NCI-H345 treated with DMSO at 0.1 percent for 48 hours (cell line): Measurements from ENCODE around the gene MAGOHB.
"Not testable (repeated sequence)": the region's sequence is repeated elsewhere in the genome, so short reads cannot be mapped to it uniquely, and the experiment has no call there.

ENCODE experiments used
- DNase-seq: peaks from one replicate; lab custom pipeline; 2025; ENCODE audit not compliant: unreplicated experiment; lab: John Stamatoyannopoulos, UW

Gene MAGOHB

GRCh38 chr12:10613349-10614055, at the start of gene MAGOHB:
TSS of gene MAGOHB (minus strand) at chr12:10613609. CDS start at chr12:10613532, 77 bp downstream.
- DNase-seq = peak; percentile 82

DNA sequence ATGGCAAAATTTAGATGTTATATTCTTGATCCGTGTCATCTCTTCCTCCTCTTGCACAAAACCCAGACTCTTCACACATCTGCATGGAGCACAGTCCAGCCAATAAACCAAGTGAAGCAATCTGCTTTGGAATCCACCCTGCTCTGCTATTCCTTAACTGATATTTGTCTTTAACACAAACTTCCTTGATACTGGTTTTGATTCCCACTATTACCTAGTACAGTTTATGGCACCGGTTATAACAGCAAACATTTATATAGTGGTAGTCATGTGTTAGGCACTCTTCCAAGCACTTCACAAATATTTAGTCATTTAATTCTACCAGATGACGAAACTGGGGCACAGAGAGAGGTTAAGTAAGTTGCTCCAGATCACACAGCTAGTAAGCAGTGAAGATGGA, 47.9 kb upstream of the MAGOHB start:
- DNase-seq = no peak

DNA sequence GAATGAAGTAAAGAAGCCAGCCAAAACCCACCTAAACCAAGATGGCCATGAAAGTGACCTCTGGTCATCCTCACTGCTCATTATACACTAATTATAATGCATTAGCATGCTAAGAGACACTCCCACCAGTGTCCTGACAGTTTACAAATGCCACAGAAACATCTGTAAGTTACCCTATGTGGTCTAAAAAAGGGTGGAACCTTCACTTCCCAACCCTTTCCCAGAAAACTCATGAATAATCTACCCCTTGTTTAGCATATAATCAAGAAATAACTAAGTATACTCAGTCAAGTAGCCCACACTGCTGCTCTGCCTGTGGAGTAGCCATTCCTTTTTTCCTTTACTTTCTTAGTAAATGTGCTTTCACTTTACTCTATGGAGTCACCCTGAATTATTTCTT, 40.6 kb upstream of the MAGOHB start:
- DNase-seq = no peak

DNA sequence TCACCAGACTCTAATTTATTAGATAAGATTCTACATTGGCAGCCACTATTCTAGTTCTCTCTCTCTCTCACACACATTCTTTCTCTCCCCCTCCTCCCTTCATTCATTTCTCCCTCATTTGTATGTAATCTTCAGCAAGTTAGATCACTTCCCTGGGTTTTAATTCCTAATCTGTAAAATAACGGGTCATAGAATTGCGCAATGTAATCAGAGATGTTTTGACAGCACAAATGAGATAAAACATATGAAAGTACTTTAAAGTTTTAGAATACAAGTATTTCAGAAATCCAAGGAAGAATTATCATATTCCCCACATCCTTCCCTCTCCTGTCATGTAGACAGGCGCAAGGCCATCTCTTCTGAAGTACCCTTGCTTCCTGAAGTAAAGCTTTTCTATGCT, 38.8 kb upstream of the MAGOHB start:
- DNase-seq = no peak

DNA sequence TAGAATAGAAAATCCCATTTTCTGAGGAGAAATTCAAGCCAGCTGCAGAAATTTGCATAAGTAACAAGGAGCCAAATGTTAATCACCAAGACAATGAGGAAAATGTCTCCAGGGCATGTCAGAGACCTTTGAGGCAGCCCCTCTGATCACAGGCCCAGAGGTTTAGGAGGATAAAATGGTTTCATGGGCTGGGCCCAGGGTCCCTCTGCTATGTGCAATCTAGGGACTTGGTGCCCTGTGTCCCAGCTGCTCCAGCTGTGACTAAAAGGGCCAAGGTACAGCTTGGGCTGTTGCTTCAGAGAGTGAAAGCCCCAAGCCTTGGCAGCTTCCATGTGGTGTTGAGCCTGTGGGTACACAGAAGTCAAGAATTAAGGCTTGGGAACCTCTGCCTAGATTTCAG, 33.2 kb upstream of the MAGOHB start:
- DNase-seq = not testable (repeated sequence)

GRCh38 chr12:10645910-10646309, 32.5 kb upstream of the MAGOHB start:
- no peak for DNase-seq

DNA sequence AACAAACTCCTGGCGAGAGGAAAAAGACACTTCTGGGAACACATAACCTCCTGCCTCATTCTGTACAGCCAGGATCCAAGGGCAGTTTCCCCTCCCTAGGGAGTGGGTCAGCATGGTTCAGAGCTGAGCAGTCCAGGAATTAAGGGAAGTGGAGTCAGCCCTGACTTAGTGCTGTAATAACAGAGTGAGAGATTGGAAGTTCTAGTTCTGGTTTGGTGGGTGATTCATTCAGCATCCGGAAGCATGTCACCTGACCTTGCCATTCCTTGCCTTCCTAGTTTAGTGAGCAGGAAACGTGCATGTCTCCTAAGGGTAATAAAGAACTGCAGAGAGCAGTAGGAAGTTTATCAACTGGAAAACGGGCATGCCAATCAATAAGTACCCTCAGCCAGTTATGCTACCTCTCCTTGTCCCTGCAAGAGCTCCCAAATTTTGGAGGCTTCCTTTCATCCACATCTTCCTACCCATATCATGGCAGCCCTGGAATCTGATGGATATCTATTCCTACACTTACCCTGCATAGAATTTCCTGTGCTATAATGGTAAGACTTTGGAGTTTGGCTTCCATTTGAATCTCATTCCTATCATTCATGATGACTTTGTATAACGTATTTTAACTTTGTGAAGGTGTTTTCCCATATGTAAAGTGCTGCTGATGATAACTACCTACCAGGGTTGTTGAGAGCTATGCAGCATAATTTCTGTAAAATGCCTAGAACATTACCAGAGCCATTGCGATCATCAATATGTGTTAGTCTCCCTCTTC, 28.5 kb upstream of the MAGOHB start:
- DNase-seq = no peak

- no peak for DNase-seq
Measured at GRCh38 chr12:10638728-10639127, 25.3 kb upstream of the MAGOHB start.

GRCh38 chr12:10636611-10637010, 23.2 kb upstream of the MAGOHB start:
- no peak for DNase-seq

DNA sequence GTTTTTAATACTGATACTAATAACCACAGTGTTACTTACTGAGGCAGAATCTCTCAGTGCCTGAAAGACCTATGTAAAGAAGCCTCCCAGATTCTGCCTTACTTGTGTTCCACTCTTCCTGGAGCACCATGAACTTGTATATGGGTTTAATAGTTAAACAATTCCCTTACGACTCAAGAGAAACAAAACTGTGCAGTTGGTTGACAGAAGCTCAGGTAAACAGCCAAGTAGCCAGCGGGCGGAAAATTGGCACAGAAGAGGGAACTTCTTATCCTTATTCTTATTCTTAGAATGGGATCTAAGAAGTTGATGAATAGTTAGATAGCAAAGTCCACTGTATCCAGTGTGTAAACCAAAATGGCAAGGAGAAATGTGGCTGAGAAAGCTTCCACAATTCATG, 22.7 kb upstream of the MAGOHB start:
- no peak for DNase-seq

GRCh38 chr12:10635306-10635705, 21.9 kb upstream of the MAGOHB start:
- DNase-seq = no peak

DNA sequence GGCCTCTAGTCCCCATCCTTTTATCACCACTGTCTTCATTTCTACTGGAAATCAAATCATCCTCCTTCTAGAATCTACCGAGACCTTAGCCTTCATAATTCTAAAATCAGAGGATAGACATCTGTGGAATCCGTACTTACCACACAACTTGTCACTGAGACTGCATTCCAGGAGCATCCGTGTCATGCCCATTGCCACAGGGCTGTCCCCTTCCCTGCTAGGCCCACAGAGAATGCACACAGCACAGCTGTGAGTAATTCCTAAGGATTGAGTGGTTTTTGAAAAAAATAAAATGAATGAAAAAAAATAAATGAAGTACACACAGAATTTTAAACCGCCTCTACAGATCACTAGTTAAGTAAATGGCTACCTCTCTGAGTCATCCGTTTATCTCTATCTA, 21.0 kb upstream of the MAGOHB start:
- DNase-seq = no peak

DNA sequence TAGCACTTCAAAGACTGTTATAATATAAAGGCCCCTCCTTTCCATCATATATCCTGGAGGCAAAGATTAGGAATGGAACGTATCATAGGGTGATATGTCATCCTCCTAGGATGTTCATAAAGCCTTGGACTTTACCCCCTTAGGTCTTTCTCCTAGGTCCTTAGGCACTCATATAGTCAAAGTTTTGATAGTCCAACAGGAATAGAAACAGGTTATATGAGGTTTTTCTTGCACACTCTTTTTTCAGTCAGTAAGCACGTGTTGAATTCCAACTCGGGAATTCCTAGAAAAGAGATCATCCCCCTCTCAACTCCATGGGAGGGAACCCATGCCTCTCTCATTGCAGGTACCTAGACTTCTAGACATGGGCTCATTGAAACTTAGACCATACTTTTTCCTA, 20.1 kb upstream of the MAGOHB start:
- no peak for DNase-seq

DNA sequence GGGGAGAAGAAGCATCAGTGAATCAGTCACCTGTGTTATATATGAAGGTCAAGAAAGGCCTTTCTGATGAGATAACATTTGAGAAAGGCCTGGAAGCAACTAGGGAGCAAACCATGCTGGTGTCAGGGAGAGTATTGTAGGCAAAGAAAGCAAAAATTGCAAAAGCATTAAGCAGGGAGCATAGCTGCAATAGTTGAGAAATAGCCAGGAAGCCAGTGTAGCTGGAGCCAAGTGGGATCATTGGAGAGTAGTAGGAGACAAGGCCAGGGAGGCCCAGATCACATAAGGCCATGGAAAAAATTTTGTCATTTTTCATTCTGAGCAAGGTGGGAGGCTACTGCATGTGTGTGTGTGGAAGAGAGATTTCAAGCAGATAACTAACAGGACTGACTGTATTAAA, 18.8 kb upstream of the MAGOHB start:
- DNase-seq = no peak

DNA sequence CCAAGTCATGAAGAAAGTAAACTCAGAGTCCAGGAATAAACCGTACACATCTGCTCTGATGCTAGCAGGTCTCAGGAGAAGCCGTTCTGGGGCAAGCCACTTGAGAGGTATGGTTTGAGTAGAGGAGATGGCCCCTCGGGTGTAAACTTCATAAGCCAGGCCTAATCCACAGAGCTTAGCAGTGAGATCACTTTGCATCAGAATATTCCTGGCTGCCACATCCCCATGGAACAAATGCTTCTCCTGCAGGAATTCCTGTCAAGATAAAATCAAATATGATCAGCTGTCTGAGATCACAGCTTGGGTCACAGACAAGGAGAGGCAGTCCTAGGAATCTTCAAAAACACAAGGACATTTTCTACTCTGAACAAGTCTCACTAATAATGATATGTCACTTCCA, 11.2 kb upstream of the MAGOHB start:
- no peak for DNase-seq

DNA sequence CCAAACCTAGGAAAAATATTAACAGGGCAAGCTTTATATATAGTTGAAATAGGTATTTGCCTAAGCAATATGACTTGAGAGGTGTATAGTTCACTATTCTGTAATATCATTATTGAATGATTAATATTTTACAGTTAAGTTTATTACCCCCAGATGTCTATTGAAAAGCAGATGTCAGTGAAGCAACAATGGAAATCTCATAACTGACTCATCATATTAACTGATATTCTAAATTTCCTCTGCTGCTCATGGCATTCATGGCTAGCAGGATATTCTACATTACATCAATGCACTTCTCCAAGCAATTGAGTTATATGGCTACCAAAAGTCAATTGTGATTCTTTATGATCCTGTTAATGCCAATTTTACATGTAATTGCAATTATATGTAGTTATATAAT, 9.7 kb upstream of the MAGOHB start:
- no peak for DNase-seq

DNA sequence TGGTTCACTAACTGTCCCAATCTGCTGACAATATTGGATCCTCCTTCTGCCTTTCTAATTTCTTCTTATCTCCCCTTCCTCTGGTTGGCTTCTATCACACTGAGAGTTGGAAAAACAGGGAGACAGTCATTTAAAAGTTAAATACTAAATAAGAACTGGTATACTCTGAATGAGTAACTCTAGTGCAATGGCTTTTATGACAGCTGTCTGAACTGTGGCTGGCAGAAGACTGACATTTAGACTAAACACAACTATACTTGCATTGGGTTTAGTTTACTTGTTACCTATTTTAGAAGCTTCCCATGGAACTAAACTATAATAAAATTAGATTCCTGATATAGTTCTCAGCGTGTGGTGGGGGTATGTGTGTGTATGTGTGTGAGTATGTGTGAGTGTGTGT, 7.9 kb upstream of the MAGOHB start:
- DNase-seq = no peak

DNA sequence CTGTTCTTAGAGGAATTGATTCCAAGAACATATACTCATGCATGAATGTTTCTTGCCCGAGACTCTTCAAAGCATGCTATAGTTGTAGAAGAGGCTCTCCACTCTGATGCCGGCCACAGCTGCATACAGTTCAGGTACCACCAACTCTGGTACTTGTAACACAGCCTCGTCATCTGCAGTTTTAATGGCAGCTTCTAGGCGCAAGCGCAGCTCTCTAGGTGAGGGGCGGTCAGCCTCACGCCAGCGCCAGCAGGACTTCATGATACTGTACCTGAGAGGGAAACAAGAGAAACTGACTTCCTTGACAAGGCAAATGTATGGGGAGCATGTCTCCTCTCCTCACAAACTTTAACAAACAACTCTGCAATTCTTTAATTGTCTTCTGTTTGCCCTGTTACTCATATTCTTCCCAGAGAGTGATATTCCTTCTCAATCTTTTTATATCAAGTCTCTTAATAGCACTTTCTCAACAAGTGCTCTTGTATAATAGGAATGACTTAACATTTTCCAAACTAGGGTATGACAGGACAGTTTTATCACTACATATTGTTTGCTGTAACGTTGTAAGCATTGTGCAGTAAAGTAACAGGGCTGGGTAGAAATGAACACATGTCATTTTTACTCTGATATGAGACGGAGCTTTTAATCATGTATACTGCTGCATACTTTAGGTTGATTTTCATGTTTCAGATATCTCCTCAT, 6.8 kb upstream of the MAGOHB start:
- no peak for DNase-seq

DNA sequence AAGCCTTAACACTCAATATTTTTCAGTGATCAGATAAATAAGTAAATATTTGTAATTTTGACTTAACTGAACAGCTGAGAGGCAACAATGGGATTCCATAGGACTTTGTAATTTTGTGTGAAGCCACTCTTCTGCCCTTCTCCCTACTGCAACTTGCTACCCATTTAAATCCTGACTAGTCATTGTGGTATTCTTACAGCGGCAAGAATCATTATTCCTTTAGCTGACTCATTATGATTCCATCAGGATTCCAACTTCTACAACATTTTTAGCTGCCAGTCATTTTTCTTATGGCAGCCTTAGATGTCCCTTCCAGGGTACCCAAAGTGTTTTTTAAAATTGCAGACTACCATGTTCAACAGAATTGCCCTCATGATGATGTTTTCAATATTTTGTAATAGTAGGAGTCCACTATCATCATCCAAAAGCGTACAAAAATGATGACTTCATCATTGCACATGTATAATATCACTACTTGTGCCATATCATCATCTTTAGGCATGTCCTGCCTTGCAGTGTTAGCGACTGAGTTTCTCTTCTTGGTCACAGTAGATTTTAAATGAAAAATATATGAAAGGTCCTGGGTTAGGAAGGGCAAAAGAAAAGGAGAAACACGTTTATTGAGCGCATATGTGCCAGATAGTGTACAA, 5.1 kb upstream of the MAGOHB start:
- no peak for DNase-seq

DNA sequence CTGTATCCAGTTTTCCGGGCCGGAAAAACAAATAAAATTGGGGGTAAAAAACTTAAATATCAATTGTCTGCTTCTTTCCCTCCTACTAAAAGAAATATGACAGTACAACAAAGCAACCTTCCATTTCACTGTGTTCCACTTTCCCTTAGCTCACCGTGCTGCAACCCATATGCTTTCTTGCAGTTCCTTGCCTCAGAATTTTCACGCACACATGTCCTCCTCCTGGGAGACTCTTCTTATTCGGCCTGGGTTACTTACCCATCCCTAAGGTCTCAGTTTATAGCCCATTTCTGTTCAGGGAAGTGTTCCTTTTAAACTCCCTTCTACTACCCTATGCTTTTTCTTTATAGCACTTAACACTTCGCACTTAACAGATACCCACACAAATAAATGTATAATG, 4.5 kb upstream of the MAGOHB start:
- no peak for DNase-seq

DNA sequence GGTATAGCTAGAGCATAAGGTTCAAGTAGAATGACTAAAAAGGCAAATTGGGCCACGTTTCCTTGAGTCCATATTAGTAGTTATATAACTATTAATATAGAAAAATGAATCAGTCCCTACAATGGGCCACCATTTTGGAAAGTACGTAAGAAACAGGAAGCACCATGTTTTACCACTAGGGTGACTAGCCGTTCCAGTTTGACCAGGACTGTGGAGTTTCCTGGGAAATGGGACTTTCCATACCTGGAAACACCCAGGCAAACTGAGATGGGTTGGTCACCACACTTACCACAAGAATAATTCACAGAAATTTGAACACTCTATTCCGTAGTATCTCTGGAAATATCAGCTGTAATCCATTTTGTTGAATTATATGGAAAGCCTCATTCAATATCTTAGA, 2.1 kb upstream of the MAGOHB start:
- no peak for DNase-seq

- peak; percentile 30 for DNase-seq
Measured at GRCh38 chr12:10614056-10614370, 604 bp upstream of the MAGOHB start.
